BJ (cell line): Measurements from ENCODE around the gene DSG3. TPM values are rescaled to one million over a fixed set of nuclear protein-coding genes. Genes with fewer than 3 reads are reported as not detected.
"Not testable (repeated sequence)": the region's sequence is repeated elsewhere in the genome, so short reads cannot be mapped to it uniquely, and the experiment has no call there.

Source experiments
- CTCF ChIA-PET: fragments of 350-600 bp; formaldehyde crosslinking; extraction: SDS; loops from one replicate; lab custom pipeline; 2021; ENCODE audit warnings: antibody characterized with exemption, inconsistent platforms; lab: Yijun Ruan, JAX
- POLR2A ChIA-PET: fragments of 300-600 bp; sonication (Branson Sonifier 250); formaldehyde crosslinking; extraction: SDS; loops from one replicate; lab custom pipeline; 2021; ENCODE audit warnings: antibody characterized with exemption; lab: Charles Lee
- DNase-seq: peaks from one replicate; pipeline ENCODE4 v3.0.0-alpha.2; 2011; ENCODE audit warnings: low read depth
- H3K27me3 ChIP-seq: 2 replicates; pipeline ENCODE4 v1.6.0; 2011; ENCODE audit warnings: low read length; ENCODE audit not compliant: control insufficient read depth, insufficient read depth
- H3K36me3 ChIP-seq: 2 replicates; pipeline ENCODE4 v1.5.1; 2011; ENCODE audit warnings: low read length; ENCODE audit not compliant: control insufficient read depth, insufficient read depth
- H3K4me3 ChIP-seq: 2 replicates; pipeline ENCODE4 v1.5.1; 2011; ENCODE audit warnings: low read depth, mild to moderate bottlenecking, control low read depth, low read length
- polyA plus RNA-seq: library from polyadenylated mRNA; depleted of rRNA; stranded (reverse); fragments of >200 nt; gene quantifications from 2 replicates; pipeline ENCODE4 v1.2.3, GENCODE V29; 2011
- TF ChIP-seq, protein P1 (sequence below): IDR thresholded peaks from 2 replicates; pipeline ENCODE4 v1.5.1; 2011; ENCODE audit warnings: low read depth, mild to moderate bottlenecking, control low read depth, inconsistent platforms, low read length, moderate library complexity; ENCODE audit not compliant: insufficient read depth

The DSG3 gene
- polyA plus RNA-seq, 1 experiment: not detected

DNA sequence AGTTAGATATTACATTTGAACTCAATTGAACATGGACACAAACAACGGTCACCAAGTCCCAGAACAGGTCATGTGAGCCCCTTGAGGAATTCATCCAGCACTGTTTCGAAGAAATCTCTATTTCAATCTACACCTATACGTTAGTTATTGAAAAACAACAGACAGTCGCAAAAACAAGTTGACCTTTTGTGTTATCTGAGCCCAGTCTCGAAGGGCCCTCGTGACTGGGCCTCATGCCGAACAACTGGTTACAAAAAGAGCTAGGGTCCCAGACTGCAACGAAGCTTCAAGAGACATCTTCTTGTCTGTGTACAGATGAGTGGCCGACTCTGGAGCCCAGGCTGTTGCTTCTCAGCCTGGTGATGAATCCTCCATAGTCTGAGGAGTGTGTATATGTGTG lies 45.1 kb downstream of the DSG3 start:
- POLR2A ChIA-PET: no interaction called here
- H3K4me3 ChIP-seq: no peak overlapping the region
- CTCF ChIA-PET: no interaction called here
- no peak for DNase-seq
- TF ChIP-seq, protein P1, sequence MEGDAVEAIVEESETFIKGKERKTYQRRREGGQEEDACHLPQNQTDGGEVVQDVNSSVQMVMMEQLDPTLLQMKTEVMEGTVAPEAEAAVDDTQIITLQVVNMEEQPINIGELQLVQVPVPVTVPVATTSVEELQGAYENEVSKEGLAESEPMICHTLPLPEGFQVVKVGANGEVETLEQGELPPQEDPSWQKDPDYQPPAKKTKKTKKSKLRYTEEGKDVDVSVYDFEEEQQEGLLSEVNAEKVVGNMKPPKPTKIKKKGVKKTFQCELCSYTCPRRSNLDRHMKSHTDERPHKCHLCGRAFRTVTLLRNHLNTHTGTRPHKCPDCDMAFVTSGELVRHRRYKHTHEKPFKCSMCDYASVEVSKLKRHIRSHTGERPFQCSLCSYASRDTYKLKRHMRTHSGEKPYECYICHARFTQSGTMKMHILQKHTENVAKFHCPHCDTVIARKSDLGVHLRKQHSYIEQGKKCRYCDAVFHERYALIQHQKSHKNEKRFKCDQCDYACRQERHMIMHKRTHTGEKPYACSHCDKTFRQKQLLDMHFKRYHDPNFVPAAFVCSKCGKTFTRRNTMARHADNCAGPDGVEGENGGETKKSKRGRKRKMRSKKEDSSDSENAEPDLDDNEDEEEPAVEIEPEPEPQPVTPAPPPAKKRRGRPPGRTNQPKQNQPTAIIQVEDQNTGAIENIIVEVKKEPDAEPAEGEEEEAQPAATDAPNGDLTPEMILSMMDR: no peak
- H3K27me3 ChIP-seq: no peaks in the 10 kb centered on the region
- H3K36me3 ChIP-seq: no peaks in the 10 kb centered on the region

DNA sequence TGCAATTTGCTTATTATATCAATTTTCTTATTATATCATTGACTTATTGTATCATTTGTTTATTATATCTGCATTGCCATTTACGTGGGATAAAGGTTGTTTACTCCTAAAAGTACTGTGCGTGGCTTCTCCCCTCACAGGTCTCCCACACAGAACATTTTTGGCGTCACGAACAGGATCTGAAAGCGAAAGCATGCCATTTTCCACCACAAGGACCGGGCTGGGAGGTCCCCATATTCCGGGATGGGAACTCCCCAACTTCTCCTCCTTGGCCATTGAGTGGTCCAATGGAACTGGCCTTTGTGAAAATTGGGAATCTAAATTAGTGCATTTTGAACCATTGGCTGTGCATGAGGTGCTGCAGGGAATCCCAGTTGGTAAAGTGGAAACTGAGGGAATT lies 45.6 kb downstream of the DSG3 start:
- CTCF ChIA-PET: no interaction called here
- TF ChIP-seq, protein P1: no peak
- DNase-seq: no peak
- H3K36me3 ChIP-seq: no peaks in the 10 kb centered on the region
- no peak overlapping the region for H3K4me3 ChIP-seq
- POLR2A ChIA-PET: no interaction called here
- no peaks in the 10 kb centered on the region for H3K27me3 ChIP-seq

DNA sequence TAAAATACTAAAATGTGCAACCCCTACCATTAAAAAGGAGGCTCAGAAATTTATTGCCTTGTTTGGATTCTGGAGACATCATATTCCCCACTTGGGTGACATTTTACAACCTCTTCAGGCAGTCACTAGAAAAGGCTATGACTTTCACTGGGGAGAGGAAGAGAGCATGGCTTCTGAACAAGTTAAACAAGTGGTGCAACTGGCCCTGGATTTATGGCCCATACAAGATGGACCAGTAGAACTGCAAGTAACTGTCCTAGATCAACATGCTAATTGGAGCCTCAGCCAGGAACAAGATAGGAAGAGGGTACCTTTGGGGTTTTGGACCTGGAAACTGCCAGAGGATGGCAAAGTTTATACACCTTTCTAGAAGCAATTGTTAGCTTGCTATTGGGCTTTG lies 46.4 kb downstream of the DSG3 start:
- no peaks in the 10 kb centered on the region for H3K36me3 ChIP-seq
- ChIA-PET CTCF (no interaction called here), POLR2A (no interaction called here)
- H3K27me3 ChIP-seq: peaks cover 2% of the 10 kb centered on the region; the same call in 1 of the 2 replicates
- no peak for DNase-seq
- no peak overlapping the region for H3K4me3 ChIP-seq
- TF ChIP-seq, protein P1: no peak

DNA sequence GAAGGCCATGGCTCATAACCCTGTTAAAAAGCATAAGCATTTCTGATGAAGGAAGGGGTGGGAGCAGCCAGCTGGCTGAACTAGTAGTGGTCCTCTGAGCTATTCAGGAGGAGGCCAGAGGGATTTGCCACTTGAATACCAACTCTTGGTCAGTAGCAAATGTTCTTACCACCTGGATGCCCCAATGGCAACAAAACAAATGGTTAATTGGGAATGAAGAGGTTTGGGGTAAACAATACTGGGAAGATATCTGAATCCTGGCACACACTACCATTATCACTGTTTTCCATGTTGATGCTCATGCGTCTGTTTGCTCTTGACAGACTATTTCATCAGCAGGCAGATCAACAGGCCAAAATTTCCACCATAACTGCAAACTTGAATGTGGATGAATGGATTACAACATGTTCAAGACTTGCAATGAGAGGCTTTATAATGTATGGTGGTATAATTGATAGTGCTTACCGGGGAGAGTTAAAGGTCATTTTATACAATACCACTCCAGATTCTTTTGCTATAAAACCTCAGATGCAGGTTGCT lies 47.2 kb downstream of the DSG3 start:
- DNase-seq, H3K36me3 ChIP-seq, H3K27me3 ChIP-seq, CTCF ChIA-PET, POLR2A ChIA-PET, H3K4me3 ChIP-seq: not testable (repeated sequence)

DNA sequence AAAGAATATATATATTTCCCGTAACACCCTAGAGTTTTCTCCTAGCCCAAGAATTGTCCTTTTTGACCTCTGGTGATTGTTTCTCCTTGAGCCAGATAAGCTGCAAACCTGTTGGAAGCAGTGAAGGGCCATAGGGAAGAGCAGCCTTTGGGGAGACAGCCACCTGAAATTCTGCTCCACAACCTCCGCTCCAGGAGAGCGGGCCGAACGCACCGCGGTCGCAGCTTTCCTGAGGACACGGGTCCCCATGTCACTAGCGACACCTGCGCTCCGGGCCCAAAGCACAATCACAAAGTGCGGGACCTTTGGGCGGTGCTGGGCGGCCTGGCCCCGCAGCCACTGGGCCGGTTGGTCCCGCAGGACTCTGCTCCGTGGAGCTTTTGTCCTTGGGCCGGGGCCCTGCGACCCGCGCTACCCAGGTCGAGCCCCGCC lies 49.9 kb downstream of the DSG3 start:
- no peaks in the 10 kb centered on the region for H3K36me3 ChIP-seq
- TF ChIP-seq, protein P1: no peak
- no peak for DNase-seq
- no peak overlapping the region for H3K4me3 ChIP-seq
- ChIA-PET CTCF (no interaction called here), POLR2A (no interaction called here)
- H3K27me3 ChIP-seq: peaks cover 2% of the 10 kb centered on the region; the same call in 1 of the 2 replicates
